Raji (cell line): ENCODE measurements around the gene MISP.

Source experiments
- POLR2A ChIP-seq: IDR thresholded peaks from 2 replicates; pipeline ENCODE4 v1.6.1; 2011; ENCODE audit warnings: low read depth, low read length, control low read depth; ENCODE audit not compliant: insufficient read depth

MISP gene

DNA sequence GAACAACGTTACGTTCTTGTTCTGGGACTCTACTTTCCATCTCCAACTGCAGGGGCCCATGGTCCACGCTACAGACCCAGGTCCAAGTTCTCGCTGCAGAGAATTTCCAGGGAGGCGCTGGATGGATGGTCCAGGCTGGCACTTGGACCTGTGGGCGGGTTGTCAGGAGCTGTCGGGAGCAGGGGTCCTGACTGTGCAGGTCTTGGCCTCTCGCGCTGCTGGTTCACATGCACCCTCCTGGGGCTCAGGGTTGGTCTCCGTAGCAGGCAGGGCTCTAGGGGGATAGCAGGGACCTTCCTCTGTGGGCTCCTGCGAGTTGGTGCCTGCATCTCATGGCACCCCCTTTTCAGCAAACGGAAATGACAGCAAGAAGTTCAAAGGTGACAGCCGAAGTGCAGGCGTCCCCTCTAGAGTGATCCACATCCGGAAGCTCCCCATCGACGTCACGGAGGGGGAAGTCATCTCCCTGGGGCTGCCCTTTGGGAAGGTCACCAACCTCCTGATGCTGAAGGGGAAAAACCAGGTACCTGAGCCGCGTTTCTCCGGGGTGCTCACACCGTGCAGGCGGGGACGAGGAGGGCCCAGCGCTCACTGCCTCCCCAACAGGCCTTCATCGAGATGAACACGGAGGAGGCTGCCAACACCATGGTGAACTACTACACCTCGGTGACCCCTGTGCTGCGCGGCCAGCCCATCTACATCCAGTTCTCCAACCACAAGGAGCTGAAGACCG is 52.9 kb downstream of the MISP start:
- no peak for TF ChIP-seq POLR2A

DNA sequence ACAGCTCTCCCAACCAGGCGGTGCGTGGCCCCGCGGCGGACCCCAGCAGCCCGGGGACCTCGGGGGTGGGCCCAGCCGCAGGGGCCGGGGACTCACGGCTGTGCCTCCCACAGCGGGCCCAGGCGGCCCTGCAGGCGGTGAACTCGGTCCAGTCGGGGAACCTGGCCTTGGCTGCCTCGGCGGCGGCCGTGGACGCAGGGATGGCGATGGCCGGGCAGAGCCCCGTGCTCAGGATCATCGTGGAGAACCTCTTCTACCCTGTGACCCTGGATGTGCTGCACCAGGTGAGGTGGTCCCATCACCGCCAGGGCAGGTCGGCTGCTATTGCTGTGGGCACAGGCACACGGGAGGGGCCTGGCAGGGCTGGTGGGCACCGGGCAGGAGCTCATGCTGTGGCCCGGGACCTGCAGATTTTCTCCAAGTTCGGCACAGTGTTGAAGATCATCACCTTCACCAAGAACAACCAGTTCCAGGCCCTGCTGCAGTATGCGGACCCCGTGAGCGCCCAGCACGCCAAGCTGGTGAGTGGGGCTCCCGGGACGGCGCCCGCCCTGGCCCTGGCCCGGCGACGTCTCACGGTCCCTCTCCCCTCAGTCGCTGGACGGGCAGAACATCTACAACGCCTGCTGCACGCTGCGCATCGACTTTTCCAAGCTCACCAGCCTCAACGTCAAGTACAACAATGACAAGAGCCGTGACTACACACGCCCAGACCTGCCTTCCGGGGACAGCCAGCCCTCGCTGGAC is 53.7 kb downstream of the MISP start:
- no peak for TF ChIP-seq POLR2A

DNA sequence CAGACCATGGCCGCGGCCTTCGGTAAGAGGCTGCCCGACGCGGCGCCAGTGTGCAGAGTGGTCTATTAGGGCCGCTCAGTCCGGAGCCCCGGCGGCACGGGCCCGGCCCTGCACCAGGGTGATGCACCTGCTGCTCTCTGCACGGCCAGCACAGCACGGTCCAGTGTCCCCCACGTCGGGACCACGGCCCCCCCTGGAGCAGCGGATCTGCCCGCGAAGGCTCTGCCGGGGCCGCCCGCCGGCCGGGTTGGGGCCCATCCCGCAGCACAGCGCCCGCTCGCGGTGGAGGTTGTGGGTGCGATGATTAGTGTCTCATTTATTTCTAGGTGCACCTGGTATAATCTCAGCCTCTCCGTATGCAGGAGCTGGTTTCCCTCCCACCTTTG is 54.2 kb downstream of the MISP start:
- no peak for TF ChIP-seq POLR2A

DNA sequence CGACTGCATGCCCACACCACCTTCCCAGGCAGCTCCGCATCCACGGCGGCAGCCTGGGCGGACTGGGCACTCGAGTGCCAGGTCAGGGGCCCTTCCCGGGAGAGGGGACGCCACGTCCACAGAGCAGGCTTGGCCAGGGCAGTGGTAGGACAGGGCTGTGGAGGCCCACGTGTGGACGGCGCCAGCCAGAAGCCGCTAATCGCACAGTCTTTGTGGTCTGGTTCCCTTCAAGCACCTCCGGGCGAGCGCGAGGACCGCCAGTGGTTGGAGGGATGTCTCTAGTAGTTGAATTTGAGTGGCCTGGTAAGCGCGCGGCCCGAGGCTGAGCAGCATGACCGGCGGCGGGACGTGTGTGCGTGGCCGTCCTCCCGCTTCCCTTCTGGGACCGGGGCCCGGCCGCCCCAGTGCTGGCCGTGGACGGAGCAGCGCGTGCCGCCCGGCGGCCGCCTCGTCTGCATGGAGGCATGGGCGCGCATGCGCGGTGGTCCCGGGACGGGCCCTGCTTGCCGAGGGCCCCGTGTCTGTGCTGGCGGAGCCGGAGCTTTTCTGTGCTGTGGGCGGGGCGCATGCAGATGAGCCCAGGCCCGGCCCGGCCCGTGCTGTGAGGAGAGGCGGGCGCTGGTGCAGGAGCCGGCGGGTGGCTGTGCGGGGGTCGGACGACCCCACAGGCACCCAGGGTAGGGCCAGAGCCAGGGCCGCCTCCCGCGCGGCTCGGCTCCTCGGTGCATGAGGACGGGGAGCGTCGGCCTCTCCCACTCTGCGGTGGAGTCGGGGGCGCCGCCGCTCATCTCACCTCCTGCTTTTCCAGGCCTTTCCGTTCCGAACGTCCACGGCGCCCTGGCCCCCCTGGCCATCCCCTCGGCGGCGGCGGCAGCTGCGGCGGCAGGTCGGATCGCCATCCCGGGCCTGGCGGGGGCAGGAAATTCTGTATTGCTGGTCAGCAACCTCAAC is 55.0 kb downstream of the MISP start:
- TF ChIP-seq POLR2A, result no peak

DNA sequence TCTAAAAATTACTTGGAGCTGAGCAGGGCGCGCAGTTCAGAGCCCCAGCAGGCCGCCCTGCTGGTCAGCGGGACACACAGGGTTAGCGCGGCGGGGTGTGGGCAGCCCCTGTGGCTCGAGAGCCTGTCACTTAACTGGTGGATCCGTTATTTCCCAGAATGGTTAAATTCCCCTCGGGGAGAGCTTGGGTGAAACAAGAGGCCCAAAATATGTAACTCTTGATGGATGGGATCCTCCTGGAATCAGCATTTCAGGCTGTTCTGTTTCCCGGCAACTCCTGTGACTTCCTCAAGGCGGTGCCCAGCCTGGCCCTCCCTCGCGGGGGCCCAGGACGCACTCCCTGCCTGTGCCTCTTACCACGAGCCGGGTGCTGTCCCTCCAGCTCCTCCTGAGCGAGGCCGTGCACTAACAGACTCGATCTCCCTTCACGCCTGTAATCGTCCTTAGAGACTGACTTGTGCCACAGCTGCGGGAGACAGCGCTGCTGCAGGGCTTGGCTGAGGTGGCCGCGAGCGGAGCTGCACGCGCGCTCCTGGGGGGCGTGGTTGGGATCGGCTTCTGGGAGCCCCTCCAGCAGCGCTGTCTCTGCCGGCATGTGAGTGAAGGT is 56.0 kb downstream of the MISP start:
- no peak for TF ChIP-seq POLR2A

DNA sequence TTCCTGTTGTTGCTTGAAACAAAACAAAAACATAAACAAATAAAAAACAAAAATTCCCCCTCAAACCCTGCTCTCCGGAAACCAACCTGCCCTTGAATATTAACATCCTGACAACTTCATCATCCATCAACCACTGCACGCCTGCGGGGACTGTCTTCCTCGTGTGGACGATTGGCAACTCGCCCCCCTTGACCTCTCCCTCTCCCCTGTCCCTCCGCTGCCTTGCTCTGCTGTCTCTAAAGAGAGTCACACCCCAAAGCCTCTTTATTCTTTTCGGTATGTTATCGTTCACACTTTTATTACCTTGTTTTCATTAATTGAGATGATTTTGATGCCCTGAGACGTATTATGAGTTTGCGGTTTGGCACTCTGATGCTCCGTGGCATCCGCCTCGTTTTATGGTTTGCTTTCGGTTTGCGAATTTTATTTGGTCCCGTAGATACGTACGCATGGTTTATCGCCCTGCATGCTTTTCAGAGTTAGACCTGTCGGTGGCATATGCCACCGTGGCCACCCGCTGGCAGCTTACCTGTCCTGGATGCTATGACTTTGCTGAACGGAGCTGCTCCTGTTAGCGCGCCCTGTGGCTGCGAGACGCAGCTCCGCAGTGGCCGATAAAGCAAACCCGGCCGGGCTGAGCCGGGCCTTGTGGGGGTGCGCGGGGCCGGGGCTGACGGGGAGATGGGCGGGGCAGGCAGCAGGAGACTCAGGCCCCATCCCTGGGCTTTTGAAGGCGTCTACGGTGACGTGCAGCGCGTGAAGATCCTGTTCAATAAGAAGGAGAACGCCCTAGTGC is 56.9 kb downstream of the MISP start:
- TF ChIP-seq POLR2A, result no peak

DNA sequence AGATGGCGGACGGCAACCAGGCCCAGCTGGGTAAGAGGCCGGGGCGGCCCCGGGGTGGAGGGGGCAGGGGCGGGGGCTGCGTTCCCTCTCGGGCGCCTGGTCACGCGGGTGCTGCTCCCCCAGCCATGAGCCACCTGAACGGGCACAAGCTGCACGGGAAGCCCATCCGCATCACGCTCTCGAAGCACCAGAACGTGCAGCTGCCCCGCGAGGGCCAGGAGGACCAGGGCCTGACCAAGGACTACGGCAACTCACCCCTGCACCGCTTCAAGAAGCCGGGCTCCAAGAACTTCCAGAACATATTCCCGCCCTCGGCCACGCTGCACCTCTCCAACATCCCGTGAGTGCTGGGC is 57.5 kb downstream of the MISP start:
- no peak for TF ChIP-seq POLR2A

DNA sequence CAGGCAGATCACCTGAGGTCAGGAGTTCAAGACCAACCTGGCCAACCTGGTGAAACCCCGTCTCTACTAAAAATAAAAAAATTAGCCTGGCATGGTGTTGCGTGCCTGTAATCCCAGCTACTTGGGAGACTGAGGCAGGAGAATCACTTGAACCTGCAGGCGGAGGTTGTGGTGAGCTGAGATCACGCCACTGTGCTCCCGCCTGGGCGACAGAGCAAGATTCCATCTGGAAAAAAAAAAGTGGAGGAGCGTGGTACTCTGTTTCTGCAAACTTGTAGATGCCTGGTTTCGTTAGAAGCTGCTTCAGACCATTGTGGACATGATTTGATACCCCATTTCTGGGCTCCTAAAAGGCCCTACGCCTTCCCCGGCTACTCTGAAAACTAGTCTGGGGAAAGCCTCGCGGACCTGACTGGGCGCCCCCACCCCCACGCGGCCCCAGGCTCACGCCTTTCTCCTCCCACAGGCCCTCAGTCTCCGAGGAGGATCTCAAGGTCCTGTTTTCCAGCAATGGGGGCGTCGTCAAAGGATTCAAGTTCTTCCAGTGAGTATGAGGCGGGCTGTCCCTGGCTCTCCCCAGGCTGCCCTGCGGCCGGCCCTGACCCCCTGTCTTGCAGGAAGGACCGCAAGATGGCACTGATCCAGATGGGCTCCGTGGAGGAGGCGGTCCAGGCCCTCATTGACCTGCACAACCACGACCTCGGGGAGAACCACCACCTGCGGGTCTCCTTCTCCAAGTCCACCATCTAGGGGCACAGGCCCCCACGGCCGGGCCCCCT is 59.4 kb downstream of the MISP start:
- TF ChIP-seq POLR2A, result no peak

DNA sequence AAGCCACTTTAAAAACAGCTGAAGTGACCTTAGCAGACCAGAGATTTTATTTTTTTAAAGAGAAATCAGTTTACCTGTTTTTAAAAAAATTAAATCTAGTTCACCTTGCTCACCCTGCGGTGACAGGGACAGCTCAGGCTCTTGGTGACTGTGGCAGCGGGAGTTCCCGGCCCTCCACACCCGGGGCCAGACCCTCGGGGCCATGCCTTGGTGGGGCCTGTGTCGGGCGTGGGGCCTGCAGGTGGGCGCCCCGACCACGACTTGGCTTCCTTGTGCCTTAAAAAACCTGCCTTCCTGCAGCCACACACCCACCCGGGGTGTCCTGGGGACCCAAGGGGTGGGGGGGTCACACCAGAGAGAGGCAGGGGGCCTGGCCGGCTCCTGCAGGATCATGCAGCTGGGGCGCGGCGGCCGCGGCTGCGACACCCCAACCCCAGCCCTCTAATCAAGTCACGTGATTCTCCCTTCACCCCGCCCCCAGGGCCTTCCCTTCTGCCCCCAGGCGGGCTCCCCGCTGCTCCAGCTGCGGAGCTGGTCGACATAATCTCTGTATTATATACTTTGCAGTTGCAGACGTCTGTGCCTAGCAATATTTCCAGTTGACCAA is 60.1 kb downstream of the MISP start:
- no peak for TF ChIP-seq POLR2A

DNA sequence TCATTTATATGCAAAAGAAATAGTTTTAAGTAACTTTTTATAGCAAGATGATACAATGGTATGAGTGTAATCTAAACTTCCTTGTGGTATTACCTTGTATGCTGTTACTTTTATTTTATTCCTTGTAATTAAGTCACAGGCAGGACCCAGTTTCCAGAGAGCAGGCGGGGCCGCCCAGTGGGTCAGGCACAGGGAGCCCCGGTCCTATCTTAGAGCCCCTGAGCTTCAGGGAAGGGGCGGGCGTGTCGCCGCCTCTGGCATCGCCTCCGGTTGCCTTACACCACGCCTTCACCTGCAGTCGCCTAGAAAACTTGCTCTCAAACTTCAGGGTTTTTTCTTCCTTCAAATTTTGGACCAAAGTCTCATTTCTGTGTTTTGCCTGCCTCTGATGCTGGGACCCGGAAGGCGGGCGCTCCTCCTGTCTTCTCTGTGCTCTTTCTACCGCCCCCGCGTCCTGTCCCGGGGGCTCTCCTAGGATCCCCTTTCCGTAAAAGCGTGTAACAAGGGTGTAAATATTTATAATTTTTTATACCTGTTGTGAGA is 60.7 kb downstream of the MISP start:
- no peak for TF ChIP-seq POLR2A

DNA sequence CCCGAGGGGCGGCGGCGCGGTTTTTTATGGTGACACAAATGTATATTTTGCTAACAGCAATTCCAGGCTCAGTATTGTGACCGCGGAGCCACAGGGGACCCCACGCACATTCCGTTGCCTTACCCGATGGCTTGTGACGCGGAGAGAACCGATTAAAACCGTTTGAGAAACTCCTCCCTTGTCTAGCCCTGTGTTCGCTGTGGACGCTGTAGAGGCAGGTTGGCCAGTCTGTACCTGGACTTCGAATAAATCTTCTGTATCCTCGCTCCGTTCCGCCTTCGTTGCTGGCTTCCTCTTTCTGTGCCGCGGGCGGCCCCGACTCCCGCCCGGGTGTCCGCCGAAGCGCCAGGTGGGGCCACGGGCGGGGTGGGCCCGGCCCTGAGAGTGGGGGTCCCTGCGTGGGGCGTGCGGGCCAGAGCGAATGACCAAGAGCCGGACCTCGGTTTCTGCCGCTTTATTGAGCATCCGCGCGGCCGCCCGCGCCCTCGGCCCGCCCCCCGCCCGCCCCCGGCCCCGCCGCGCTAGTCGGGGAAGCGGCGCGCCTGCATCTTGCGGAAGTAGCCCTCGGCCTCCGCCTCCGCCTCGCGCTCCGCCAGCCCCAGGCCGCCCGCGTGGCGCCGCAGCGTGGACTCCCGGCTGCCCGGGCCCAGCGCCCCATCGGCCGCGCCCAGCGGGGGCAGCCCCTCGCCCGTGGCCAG is 61.3 kb downstream of the MISP start:
- TF ChIP-seq POLR2A, result no peak

DNA sequence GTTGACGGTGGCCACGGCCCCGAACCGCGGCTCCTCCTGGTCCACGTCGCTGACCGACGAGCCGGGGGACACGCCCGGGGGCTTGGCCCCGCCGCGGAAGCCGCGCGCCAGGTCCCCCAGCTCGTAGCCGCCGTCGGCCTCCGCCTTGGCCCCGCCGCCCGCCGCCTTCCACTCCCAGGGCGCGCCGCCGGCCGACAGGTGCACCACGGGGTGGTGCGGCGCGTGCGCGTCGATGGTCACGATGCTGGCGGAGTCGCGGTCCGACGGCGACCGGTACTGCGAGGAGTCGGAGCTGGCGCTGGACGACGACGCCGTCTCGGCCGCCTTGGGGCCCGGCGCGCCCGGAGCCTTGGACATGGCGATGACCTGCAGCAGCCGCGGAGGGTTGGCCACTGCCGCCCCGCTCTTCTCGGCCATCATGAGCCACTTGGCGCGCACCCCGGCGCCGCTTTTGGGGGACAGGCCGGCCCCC is 61.9 kb downstream of the MISP start:
- TF ChIP-seq POLR2A, result no peak
